ENCODE results near the gene CPT2.
"Not testable (repeated sequence)": the region's sequence is repeated elsewhere in the genome, so short reads cannot be mapped to it uniquely, and the experiment has no call there.

The CPT2 gene

DNA sequence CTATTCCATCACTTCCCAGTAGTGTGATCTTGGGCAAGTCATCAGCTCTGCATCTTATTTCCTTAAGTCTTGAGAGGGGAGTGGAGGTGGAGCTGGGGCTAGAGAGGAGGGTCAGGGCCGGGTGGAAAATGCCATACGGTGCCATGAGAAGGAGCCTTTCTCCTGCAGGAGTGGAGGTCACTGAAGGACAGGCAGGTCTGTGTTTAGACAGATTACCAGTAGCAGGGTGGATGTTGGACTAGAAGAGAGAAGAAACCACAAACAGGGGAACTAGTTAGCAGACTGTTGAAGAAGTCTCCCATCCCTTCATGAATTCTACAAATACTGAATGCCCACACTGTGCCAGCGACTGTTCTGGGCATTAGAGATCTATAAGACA is 13.9 kb upstream of the CPT2 start:
- no peak for DNase-seq (ENCODE audit: low read depth)

DNA sequence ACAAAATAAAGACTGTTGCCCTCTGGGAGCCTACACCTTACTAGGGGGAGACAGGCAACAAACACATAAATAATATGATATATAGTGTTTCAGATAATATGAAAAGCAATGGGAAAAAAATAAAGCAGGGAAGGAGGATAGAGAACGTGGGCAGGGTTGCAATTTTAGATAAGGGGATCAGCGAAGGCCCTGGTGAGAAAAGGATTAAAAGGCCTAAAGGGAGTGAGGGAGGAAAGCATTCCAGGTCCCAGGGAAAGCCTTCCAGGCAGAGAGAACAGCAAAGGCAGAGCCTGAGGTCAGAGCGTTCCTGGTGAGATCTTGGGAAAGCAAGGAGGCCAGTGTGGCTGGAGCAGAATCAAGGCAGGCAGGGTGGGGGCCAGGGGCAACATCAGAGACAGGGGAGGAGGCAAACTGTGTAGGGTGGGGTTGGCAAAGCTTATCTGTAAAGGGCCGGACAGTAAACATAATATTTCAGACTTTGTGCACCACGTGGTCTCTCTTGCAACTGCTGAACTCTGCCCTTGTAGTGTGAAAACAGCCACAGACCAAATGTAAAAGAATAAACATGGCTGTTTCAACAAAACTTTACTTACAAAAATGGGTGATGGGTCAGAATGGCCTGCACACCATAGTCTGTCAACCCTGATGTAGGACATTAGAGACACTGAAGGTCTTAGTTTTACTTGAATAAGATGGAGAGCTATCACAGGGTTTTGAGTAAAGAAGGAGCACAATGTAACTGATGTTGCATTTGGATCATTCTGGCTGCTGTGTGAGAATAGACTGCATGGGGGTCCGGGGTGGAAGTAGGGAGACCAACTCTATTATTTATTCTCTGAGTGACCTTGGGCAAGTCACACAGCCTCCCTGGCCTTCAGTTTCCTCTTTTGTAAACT is 13.3 kb upstream of the CPT2 start:
- DNase-seq (ENCODE audit: low read depth): no peak

GRCh38 chr1:53185955-53186297 is 10.7 kb upstream of the CPT2 start:
- DNase-seq (ENCODE audit: low read depth): not testable (repeated sequence)

- no peak for DNase-seq (ENCODE audit: low read depth)
Observed at GRCh38 chr1:53186533-53186932, 10.1 kb upstream of the CPT2 start.

DNA sequence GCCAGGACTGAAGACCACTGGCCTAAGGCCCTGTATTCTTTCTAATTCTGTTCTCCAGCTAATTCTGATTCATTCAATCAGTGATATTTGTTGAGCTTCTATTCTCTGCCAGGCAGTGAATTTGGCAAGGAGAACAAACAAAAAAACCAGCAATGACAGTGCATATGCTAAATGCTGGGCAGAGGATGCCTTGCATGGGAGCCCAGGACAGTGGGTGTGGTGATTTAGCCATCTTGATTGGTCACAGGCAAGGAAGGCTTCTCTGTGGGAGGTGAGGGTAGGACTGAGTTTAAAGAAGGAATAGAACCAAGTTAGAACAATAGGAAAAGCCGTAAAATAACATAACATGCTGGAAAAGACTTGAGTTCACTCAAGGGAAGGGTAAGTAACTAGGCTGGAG is 9.2 kb upstream of the CPT2 start:
- DNase-seq (ENCODE audit: low read depth): no peak

DNA sequence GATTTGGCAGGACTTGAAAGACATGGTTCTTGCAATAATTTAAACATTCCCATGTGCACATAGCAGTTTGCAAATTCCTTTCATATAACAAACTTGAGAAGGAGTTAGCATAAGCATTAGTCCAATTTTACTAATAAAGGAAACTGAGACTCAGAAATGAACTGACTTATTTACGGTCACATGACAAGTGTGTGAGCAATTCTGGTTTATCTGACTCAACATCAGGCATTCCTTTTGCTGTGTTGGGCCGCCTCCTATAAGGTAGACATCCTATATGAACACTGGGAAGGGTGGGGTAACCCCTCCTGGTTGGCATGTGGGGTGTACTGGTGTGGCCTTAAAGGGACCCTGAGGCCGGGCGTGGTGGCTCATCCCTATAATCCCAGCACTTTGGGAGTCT is 8.5 kb upstream of the CPT2 start:
- DNase-seq (ENCODE audit: low read depth): no peak

DNA sequence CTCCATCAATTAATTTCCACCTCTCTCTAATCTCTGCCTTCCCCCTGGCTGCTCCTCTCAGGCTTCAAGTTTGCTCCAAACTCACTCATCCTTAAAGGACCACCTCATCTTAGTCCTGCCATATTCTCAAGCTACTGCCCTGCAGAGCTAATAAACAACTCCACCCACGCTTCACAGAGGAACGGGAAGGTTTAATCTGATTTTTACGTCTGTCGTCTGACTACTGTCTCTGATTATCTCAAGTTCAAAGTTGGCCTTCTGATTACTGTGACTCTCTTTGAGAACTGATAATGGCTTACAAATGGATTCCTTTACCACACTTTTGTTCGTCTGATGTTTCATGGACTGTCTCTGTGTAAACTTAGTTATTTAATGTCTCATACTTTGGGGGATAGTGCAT is 7.6 kb upstream of the CPT2 start:
- DNase-seq (ENCODE audit: low read depth): no peak

DNA sequence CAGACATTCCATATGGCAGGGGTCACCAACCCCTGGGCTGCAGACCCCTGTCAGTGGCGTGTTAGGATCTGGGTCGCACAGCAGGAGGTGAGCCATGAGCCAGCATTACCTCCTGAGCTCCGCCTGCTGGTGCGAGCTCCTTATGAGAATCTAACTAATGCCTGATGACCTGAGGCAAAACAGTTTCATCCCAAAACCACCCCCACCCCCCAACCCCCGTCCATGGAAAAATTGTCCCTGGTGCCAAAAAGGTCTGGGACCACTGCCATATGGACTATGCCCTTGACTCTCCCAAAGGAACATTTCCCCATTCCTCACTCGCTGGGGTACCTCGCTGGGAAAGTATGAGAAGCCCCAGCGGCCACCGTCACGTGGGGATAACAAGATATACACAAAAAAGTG is 6.4 kb upstream of the CPT2 start:
- DNase-seq (ENCODE audit: low read depth): no peak

GRCh38 chr1:53195246-53196016 is 1.2 kb upstream of the CPT2 start:
- no peak for DNase-seq (ENCODE audit: low read depth)

- DNase-seq (ENCODE audit: low read depth): no peak
Observed at GRCh38 chr1:53196017-53196484, 573 bp upstream of the CPT2 start.

DNA sequence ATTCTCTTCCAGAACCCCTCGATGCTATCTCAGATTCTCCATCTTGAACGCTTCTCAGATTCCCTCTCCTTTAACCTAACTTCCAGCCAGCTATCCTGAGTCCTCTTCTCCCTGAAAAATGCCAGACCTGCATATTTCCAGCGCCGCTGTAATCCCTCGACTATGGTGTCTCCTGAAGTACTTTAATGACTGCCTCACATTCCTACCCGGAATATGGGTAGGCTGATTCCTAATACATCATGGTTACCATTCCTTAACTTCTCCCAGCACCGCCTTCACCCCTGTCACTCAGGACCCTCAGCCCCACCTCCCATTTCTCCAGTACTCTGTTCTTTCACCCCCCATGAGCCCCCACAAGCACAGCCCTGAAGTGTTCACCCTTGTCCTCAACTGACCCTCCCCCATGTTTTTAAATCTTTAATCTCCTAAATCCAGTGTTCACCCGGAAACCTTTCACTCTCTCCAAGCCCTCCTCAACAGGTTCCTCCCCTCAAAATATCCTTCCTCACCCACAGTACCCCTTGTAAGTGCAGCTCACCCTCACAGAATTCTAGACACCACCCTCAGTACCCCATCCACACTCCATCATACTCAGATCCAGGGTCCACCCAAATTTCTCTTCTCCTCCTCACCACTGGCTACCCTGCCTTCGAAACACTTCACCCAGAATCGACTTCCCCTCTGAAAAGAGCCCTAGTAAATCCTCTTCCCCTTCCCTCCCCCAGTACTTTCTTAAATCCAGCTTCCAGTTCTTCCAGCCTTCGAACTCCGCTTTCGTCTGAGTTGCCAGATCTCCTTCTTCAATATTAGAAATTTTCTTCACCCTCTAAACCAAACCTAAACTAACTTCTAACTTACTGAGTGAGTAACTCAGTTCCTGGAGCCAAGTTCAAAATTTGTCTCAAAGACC is 922 bp downstream of the CPT2 start:
- DNase-seq (ENCODE audit: low read depth): no peak

DNA sequence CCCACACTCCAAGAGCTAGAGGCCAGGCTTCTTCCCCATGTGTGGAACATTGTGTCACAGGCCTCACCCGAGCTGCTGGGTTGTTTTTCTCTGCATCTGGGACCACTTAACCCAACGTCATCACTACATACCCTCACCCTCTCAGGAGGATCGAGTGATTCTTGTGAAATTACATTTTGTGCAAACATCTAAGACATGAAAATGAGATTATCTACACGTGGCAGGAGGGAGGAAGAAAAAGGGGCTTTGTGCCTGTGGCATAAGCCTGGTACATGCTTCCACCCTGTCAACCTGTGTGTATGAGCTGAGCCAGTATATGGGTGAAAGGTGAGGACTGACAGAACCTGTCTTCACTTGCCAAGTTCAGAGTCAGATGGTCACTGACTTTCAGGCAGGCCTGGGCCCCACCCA is 1.6 kb downstream of the CPT2 start:
- DNase-seq (ENCODE audit: low read depth): no peak

- DNase-seq (ENCODE audit: low read depth): no peak
Observed at GRCh38 chr1:53203466-53203865, 6.8 kb downstream of the CPT2 start.

DNA sequence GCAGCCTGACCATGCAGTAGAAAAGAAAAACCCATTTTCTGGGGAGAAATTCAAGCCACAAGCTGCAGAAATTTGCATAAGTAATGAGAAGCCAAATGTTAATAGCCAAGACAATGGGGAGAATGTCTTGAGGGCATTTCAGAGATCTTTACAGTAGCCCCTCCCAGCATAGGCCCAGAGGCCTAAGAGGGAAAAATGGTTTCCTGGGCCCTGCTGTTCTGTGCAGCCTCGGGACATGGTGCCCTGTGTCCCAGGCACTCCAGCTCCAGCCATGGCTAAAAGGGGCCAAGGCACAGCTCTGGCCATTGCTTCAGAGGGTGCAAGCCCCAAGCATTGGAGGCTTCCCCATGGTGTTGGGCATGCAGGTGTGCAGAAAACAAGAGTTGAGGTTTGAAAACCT is 8.9 kb downstream of the CPT2 start:
- DNase-seq (ENCODE audit: low read depth): not testable (repeated sequence)

- DNase-seq (ENCODE audit: low read depth): not testable (repeated sequence)
Observed at GRCh38 chr1:53206083-53206685, 9.6 kb downstream of the CPT2 start.

- DNase-seq (ENCODE audit: low read depth): no peak
Observed at GRCh38 chr1:53206735-53207379, 10.2 kb downstream of the CPT2 start.

- DNase-seq (ENCODE audit: low read depth): no peak
Observed at GRCh38 chr1:53207726-53208125, 11.1 kb downstream of the CPT2 start.

- no peak for DNase-seq (ENCODE audit: low read depth)
Observed at GRCh38 chr1:53210352-53210751, 13.7 kb downstream of the CPT2 start.

DNA sequence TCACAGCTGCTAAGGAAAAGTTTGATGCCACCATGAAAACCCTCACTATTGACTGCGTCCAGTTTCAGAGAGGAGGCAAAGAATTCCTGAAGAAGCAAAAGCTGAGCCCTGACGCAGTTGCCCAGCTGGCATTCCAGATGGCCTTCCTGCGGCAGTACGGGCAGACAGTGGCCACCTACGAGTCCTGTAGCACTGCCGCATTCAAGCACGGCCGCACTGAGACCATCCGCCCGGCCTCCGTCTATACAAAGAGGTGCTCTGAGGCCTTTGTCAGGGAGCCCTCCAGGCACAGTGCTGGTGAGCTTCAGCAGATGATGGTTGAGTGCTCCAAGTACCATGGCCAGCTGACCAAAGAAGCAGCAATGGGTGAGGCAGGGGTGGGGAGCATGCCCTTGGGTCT is 14.3 kb downstream of the CPT2 start:
- DNase-seq (ENCODE audit: low read depth): no peak

DNA sequence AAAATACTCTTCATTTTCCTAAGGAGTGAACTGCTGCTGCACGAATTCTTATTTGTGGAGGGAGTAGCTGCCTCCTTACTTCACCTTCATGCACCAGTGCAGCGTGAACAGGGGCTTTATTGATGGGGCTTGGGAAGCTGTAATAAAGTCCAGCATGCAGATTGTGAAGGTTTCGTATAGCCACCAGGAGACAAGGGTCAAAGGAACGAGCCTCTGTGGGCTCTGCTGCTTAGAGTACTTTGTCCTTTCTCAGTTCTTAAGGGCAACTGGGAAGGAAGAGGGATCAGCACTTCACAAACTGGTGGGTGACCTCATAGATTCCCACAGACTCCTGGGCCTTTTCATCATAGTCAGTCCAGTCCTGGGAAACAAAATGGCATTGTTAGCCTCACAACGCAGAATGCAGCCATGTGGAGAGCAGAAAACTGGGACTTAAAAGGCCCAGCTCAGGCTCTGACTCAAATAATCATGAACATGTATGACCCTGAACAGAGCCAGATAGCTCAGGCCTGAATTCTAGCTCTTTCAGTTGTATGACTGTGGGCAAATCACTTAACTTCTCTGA is 17.8 kb downstream of the CPT2 start:
- no peak for DNase-seq (ENCODE audit: low read depth)

DNA sequence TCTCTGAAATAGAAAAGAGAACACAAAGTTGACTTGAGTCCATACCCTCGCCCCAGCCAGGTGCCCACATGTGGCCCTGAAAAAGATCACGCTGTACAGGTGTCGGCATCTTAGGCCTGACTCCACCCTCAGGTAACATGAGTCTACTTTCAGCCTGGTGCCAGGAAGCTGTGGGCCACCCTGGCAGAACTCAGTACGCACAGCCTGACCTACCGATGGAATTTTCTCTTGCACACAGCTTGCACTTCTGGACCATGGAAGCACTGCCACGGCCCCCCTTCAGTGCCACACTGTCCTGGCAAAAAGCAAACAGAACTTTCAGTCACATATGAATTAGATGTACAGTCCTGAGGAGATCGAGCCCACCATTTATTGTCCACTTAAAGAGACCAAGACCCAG is 21.6 kb downstream of the CPT2 start:
- DNase-seq (ENCODE audit: low read depth): no peak

Measured in stimulated activated CD4-positive, alpha-beta T cell treated with anti-CD3 and anti-CD28 coated beads, Interleukin-2, amount 100 ng/mL, for 4 hours (primary cell).